Smooth muscle cell (in vitro differentiated cells): ENCODE results near the gene MGAT5. TPM values are rescaled to one million over a fixed set of nuclear protein-coding genes. Genes with fewer than 3 reads are reported as not detected.

Experiments used
- DNase-seq: peaks from one replicate; lab custom pipeline; 2025; ENCODE audit not compliant: unreplicated experiment; lab: John Stamatoyannopoulos, UW
- H2AFZ ChIP-seq: fragments of 200-600 bp; sonication (generic); 2 replicates; pipeline ENCODE4 v1.6.0; 2016; ENCODE audit warnings: antibody characterized with exemption, low read depth, mild to moderate bottlenecking
- H3F3A ChIP-seq: fragments of 200-600 bp; sonication (generic); 2 replicates; pipeline ENCODE4 v1.6.0; 2017; ENCODE audit warnings: antibody characterized with exemption, low read depth
- H3K27ac ChIP-seq: fragments of 200-600 bp; sonication (generic); 2 replicates; pipeline ENCODE4 v1.5.1; 2016; ENCODE audit warnings: low read depth, mild to moderate bottlenecking
- H3K27me3 ChIP-seq: fragments of 200-600 bp; sonication (generic); 2 replicates; pipeline ENCODE4 v1.6.1; 2016; ENCODE audit warnings: low read depth, mild to moderate bottlenecking
- H3K36me3 ChIP-seq: fragments of 200-600 bp; sonication (generic); 2 replicates; pipeline ENCODE4 v1.5.1; 2016; ENCODE audit warnings: low read depth
- H3K4me1 ChIP-seq: fragments of 200-600 bp; sonication (generic); 2 replicates; pipeline ENCODE4 v1.5.1; 2016; ENCODE audit warnings: low read depth
- H3K4me2 ChIP-seq: fragments of 200-600 bp; sonication (generic); 2 replicates; pipeline ENCODE4 v1.6.0; 2016; ENCODE audit warnings: mild to moderate bottlenecking
- H3K4me3 ChIP-seq: fragments of 200-600 bp; sonication (generic); 2 replicates; pipeline ENCODE4 v1.5.1; 2016; ENCODE audit warnings: mild to moderate bottlenecking
- H3K79me2 ChIP-seq: fragments of 200-600 bp; sonication (generic); 2 replicates; pipeline ENCODE4 v1.6.0; 2016; ENCODE audit warnings: low read depth, mild to moderate bottlenecking
- H3K9ac ChIP-seq: fragments of 200-600 bp; sonication (generic); 2 replicates; pipeline ENCODE4 v1.6.0; 2016; ENCODE audit warnings: low read depth
- H3K9me3 ChIP-seq: fragments of 200-600 bp; sonication (generic); replicated peaks from 2 replicates; pipeline ENCODE4 v1.5.1; 2016; ENCODE audit warnings: low read depth
- H4K20me1 ChIP-seq: fragments of 200-600 bp; sonication (generic); 2 replicates; pipeline ENCODE4 v1.6.0; 2016; ENCODE audit warnings: low read depth
- WGBS: methylation state at CpG from one replicate; pipeline ENCODE4 v1.1.7; 2016; ENCODE audit warnings: low lambda C conversion rate; 5-methylcytosine and 5-hydroxymethylcytosine counted together
- polyA plus RNA-seq: library from polyadenylated mRNA; unstranded; fragments of >200 nt; fragmentation: Nextera tagmentation; extraction: Ambion mirVana; gene quantifications from 2 replicates; pipeline ENCODE4 v1.2.1, GENCODE V29; 2016
- total RNA-seq: library from RNA; depleted of rRNA; stranded (reverse); fragments of >200 nt; gene quantifications from 2 replicates; pipeline ENCODE4 v1.2.3, GENCODE V29; 2014
- TF ChIP-seq, protein P1 (sequence below): fragments of 200-600 bp; sonication (generic); IDR thresholded peaks from 2 replicates; pipeline ENCODE4 v1.5.1; 2017; ENCODE audit warnings: borderline replicate concordance, mild to moderate bottlenecking, antibody characterized with exemption; ENCODE audit not compliant: insufficient read depth, poor library complexity, severe bottlenecking

Gene MGAT5
- total and polyA plus RNA-seq, 2 experiments from 2014 or later: 4.5 to 33.8 TPM

DNA sequence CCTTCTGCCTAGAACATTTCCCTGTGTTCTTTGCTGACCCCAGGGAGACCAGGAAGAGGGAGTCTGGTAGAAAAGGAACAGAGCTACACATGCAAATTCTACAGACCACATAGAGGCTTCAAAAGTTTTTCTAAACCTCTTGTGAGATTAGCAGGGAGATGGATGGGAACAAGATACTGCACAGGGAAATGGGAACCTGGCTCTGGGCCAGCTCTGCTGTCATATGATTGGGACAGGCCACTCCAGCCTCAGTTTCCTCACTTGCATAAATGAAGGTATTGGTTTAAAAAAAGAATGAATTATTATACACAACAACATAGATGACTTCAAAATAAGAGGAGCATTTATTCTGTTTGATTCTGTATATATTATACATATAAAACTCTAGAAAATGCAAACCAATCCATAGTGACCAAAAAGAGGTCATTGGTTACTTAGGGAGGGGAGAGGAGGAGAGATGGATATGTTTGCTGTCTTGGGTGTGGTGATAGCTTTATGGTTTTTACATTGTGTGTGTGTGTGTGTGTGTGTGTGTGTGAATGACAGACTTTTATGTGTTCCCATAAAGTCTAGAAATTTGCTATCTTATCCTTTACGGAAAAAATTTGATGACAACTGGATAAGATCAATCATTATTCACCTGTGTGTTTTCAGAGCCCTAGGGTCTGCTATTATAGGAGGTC lies 115.5 kb downstream of the MGAT5 start:
- H3K9ac ChIP-seq: no peak overlapping the region
- H4K20me1 ChIP-seq: no peaks in the 10 kb centered on the region
- no peaks in the 10 kb centered on the region for H3K27me3 ChIP-seq
- no peak overlapping the region for H3K4me3 ChIP-seq
- no peaks in the 10 kb centered on the region for H3K9me3 ChIP-seq
- 87% methylated on average over 1 of the region's 1 CpG for WGBS
- TF ChIP-seq, protein P1, sequence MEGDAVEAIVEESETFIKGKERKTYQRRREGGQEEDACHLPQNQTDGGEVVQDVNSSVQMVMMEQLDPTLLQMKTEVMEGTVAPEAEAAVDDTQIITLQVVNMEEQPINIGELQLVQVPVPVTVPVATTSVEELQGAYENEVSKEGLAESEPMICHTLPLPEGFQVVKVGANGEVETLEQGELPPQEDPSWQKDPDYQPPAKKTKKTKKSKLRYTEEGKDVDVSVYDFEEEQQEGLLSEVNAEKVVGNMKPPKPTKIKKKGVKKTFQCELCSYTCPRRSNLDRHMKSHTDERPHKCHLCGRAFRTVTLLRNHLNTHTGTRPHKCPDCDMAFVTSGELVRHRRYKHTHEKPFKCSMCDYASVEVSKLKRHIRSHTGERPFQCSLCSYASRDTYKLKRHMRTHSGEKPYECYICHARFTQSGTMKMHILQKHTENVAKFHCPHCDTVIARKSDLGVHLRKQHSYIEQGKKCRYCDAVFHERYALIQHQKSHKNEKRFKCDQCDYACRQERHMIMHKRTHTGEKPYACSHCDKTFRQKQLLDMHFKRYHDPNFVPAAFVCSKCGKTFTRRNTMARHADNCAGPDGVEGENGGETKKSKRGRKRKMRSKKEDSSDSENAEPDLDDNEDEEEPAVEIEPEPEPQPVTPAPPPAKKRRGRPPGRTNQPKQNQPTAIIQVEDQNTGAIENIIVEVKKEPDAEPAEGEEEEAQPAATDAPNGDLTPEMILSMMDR: no peak
- DNase-seq: no peak
- peak overlapping the region; percentile 22 for H3K27ac ChIP-seq
- H3K36me3 ChIP-seq: no peaks in the 10 kb centered on the region
- H3F3A ChIP-seq: peaks cover 16% of the 10 kb centered on the region
- H2AFZ ChIP-seq: no peak overlapping the region
- peaks cover 5% of the 10 kb centered on the region for H3K4me1 ChIP-seq
- H3K4me2 ChIP-seq: peak overlapping the region; percentile 53
- no peaks in the 10 kb centered on the region for H3K79me2 ChIP-seq

DNA sequence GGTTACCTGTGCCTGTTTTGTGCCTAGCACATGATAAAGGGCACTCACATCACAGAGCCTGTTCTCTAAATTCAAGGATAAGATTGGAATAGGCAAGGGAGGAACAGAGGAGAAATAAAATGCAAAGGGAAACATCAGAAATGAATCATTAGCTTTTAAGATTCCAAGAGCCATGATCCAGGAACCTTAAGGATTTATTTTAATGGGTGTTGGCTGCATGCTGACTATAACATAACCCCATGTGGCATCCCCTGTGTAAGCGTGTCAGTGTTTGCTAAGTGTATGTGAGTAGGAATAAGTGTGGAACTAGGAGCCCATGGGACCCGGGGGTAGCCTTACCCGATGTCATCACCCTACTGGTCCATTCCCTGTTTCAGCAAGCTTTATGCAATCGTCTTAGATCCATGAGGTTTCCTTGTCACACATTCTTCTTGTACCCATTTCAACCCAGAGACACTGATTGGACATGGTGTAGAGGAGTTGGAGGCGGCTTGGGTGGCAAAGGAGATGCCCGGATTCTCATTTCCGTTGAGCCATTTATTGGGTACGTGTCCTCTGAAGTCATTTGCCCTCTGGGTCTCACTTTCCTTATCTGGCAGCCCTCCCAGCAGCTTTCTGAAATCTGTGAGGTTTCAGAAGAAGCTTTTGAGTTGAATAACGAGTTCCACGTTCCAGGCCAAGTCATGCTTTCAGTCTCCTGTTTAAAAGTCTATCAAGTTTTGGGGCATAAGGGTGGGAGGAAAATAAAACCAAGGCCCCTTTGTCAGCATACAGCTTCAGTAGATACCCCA lies 117.0 kb downstream of the MGAT5 start:
- Histone ChIP-seq H4K20me1 (no peaks in the 10 kb centered on the region), H3F3A (peaks cover 16% of the 10 kb centered on the region), H3K4me2 (peak overlapping the region; percentile 44), H3K36me3 (no peaks in the 10 kb centered on the region), H3K9me3 (no peaks in the 10 kb centered on the region), H3K4me3 (no peak overlapping the region), H3K27ac (peak overlapping the region; percentile 16), H2AFZ (no peak overlapping the region), H3K4me1 (peaks cover 5% of the 10 kb centered on the region), H3K27me3 (no peaks in the 10 kb centered on the region), H3K79me2 (no peaks in the 10 kb centered on the region), H3K9ac (no peak overlapping the region)
- WGBS: 60% methylated on average over 10 of the region's 10 CpGs
- no peak for DNase-seq
- TF ChIP-seq, protein P1: no peak

DNA sequence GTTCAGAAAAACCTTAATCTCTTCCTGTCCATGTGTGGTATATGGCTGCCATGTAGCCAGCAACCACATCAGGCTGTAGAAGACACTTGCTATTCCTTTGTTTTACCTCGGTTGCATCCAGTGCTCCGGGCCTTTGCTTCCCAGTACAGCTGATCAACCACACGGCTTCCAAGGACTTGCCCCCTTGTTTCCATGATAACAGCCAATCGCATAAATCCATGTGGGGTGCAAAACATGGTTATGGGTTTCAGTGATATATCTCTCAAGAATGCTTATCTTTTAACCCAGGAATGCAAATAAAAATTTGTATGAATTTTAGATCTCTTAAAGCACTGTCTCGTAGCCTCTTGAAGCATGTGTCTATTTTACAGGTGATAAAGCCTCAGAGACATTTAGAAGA lies 118.3 kb downstream of the MGAT5 start:
- WGBS: 68% methylated on average over 5 of the region's 5 CpGs
- DNase-seq: no peak
- peak overlapping the region; percentile 52 for H3K4me2 ChIP-seq

More for the DNA sequence above, 118.3 kb downstream of the MGAT5 start:
- Histone ChIP-seq H3K4me1 (peaks cover 5% of the 10 kb centered on the region), H3K27ac (peak overlapping the region; percentile 43), H3K36me3 (no peaks in the 10 kb centered on the region), H3K9ac (no peak overlapping the region), H3K4me3 (no peak overlapping the region), H4K20me1 (no peaks in the 10 kb centered on the region), H3F3A (peaks cover 16% of the 10 kb centered on the region), H3K9me3 (no peaks in the 10 kb centered on the region), H3K79me2 (no peaks in the 10 kb centered on the region), H2AFZ (no peak overlapping the region), H3K27me3 (no peaks in the 10 kb centered on the region)
- TF ChIP-seq, protein P1: no peak
